Left lobe of liver (tissue), 2 donors: ENCODE results near the gene EEIG2. TPM values are rescaled to one million over a fixed set of nuclear protein-coding genes. Genes with fewer than 3 reads are reported as not detected.
A peak's percentile ranks its signal among the peaks of the same experiment; 100 is the strongest.
"Not testable (repeated sequence)": the region's sequence is repeated elsewhere in the genome, so short reads cannot be mapped to it uniquely, and the experiment has no call there.

Experiments used
- ATAC-seq: fragments of 200-7000 bp; cut with Tn5 transposase; one replicate; pipeline ENCODE4 v1.9.1; 2020; ENCODE audit warnings: mild to moderate bottlenecking, moderate library complexity
- DNase-seq: peaks from one replicate; pipeline ENCODE4 v3.0.0-alpha.2; 2020; ENCODE audit warnings: low spot score
- total RNA-seq: library from RNA; stranded (reverse); gene quantifications from one replicate; pipeline ENCODE4 v1.2.1, GENCODE V29; 2021
- donor health status: DM: no; HTN: no; CAD: no; lungs with moderate emphysema.
- donor health status: DM: no; HTN: yes; CAD: no.

The EEIG2 gene
- total RNA-seq: 1.5 TPM

DNA sequence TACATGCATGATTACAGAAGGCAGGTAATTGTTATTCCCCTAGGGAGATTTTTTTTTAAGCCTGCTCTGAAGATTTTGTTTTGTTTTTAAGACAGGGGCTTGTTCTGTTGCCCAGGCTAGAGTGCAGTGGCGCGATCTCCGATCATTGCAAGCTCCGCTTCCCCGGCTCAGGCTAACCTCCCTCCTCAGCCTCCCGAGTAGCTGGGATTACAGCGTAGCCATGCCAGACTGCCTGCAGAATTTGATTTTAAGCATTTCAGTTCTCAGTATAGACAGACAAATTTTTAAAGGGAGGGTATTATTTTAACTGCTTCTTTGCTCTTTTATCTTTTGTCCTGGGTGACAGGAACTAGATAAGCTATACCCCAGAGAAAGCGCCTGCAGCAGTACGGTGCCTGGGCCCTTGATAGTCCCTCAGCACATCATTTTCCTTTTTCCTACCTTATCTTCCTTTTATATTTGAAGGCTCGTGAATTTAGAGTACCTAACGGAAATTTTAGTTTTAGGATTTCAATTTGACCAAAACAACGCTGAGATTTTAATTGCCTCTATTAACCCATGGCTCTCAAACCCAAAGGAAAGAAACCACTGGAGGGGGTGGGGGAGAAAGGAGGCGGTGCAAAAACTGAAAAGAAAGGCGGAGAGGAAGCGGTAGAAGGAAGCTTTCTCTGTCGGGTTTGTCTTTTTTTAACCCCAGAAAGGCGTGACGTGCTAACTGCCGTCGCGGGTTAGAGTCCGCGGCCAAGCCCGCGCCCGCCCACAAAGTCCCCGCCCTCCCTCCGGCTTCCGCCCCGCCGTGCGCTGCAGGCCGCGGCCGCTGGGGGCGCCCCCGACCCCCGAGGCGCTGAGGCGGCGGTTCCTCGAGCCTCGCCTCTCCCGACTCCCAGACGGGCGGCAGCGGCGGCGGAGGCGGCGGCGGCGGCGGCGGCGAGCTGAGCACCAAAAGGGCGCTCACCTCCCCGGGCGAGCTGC is at the start of gene EEIG2:
EEIG2 (plus strand) TSS at position 886 of the 972 bp plus-strand sequence. CDS start 329 bp downstream, outside the sequence.
- peak; percentile 98 for ATAC-seq
- peak; percentile 88 for DNase-seq

GRCh38 chr1:108511764-108512163 is 48.1 kb upstream of the EEIG2 start:
- ATAC-seq: no peak

GRCh38 chr1:108512239-108513043 is 47.5 kb upstream of the EEIG2 start:
- peak; percentile 72 for ATAC-seq
- DNase-seq: no peak

More at GRCh38 chr1:108511764-108512163, 48.1 kb upstream of the EEIG2 start:
- no peak for DNase-seq

DNA sequence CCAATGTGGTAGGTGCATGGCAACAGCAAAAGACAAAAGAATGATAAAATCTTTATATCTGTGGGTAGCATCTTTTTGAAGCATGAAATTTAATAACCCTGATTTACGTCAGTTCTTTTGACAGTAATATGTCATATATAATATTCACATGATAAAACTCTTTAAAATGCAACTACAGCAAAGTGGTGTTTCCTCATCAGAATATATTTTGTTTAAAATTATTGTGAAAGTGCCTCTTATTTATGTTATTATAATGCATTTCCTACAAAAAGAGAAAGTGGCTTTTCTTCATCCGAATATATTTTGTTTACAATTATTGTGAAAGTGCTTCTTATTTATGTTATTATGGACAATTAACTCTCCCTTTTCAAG is 46.9 kb upstream of the EEIG2 start:
- ATAC-seq: no peak

DNA sequence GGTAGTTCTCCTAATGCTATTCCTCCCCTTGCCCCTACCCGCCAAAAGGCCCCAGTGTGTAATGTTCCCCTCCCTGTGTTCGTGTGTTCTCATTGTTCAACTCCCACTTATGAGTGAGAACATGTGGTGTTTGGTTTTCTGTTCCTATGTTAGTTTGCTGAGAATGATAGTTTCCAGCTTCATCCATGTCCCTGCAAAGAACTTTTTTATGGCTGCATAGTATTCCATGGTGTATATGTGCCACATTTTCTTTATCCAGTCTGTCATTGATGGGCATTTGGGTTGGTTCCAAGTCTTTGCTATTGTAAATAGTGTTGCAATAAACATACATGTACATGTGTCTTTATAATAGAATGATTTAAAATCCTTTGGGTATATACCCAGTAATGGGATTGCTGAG is 46.0 kb upstream of the EEIG2 start:
- ATAC-seq, DNase-seq: not testable (repeated sequence)

More for the DNA sequence above, 46.9 kb upstream of the EEIG2 start:
- DNase-seq: no peak

DNA sequence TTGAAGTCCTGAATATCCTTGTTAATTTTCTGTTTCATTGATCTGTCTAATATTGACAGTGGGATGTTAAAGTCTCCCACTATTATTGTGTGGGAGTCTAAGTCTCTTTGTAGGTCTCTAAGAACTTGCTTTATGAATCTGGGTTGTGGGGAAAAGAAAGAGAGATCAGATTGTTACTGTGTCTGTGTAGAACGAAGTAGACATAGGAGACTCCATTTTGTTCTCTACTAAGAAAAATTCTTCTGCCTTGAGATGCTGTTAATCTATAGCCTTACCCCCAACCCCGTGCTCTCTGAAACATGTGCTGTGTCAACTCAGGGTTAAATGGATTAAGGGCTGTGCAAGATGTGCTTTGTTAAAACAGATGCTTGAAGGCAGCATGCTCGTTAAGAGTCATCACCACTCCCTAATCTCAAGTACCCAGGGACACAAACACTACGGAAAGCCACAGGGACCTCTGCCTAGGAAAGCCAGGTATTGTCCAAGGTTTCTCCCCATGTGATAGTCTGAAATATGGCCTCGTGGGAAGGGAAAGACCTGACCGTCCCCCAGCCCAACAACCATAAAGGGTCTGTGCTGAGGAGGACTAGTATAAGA is 42.5 kb upstream of the EEIG2 start:
- DNase-seq, ATAC-seq: not testable (repeated sequence)

GRCh38 chr1:108521990-108522393 is 37.9 kb upstream of the EEIG2 start:
- ATAC-seq: no peak
- no peak for DNase-seq

DNA sequence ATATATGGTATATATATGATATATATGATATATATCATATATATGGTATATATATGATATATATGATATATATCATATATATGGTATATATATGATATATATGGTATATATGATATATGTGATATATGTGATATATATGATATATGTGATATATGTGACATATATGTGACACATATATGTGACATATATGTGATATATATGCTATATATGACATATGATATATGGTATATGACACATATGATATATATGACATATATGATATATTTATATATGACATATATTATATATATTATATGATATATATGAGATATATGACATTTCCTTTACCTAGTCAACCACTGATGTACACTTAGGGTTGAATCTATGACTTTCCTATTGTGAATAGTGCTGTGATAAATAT is 36.1 kb upstream of the EEIG2 start:
- ATAC-seq (no peak), DNase-seq (no peak)

DNA sequence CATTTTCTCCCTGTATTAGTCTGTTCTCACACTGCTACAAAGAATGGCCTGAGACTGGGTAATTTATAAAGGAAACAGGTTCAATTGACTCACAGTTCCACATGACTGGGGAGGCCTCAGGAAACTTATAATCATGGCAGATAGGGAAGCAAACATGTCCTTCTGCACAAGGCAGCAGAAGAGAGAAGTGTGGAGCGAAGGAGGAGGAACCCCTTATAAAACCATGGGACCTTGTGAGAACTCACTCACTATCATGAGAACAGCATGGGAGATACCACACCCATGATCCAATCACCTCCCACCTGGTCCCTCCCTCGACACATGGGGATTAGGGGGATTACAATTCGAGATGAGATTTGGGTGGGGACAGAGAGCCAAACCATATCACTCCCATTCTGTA is 35.2 kb upstream of the EEIG2 start:
- ATAC-seq: no peak

DNA sequence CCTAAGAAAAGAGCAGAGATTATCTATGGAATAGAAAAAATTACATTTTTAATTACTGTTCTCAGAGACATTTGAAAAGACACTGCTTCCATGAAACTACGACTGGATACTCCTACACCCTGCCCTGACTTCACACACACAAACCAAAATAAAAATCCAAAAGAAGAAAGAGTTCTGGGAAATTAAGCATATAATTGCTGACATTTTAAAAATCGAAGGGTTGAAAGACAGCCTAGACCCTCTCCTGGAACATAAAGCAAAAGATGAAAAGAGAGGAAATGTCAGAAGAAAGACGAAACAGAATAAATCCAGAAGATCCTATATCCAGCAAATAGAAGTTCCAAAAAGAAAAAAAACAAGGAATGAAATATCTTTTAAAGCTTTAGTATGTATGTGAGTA is 32.8 kb upstream of the EEIG2 start:
- ATAC-seq (no peak), DNase-seq (no peak)

More for the DNA sequence above, 35.2 kb upstream of the EEIG2 start:
- DNase-seq: no peak

GRCh38 chr1:108527837-108528236 is 32.1 kb upstream of the EEIG2 start:
- ATAC-seq: no peak
- no peak for DNase-seq

DNA sequence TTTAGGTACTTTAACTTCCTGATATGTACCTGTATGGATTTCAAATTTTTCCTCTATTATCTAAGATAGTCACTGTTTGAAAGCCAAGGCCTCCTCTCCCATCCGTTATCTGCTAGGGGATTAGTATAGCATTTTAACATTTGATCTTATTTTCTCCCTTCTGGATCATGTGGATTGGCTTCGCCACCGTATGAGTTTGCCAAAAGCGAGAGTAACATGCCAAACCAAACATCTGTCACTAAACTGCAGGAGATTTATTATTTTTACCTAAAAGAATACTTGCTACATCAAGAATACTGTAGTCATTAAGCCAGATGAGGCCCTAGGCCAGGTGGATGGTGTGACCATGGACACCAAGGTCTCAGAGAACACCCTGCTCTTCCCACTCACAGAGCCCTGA is 28.5 kb upstream of the EEIG2 start:
- ATAC-seq (peak; percentile 57), DNase-seq (no peak)

GRCh38 chr1:108532730-108533129 is 27.2 kb upstream of the EEIG2 start:
- no peak for ATAC-seq
- no peak for DNase-seq

- DNase-seq (no peak), ATAC-seq (no peak)
These were observed 26.4 kb upstream of the EEIG2 start for GRCh38 chr1:108533351-108534083.

GRCh38 chr1:108534759-108535158 is 25.1 kb upstream of the EEIG2 start:
- ATAC-seq: no peak
- DNase-seq: no peak

DNA sequence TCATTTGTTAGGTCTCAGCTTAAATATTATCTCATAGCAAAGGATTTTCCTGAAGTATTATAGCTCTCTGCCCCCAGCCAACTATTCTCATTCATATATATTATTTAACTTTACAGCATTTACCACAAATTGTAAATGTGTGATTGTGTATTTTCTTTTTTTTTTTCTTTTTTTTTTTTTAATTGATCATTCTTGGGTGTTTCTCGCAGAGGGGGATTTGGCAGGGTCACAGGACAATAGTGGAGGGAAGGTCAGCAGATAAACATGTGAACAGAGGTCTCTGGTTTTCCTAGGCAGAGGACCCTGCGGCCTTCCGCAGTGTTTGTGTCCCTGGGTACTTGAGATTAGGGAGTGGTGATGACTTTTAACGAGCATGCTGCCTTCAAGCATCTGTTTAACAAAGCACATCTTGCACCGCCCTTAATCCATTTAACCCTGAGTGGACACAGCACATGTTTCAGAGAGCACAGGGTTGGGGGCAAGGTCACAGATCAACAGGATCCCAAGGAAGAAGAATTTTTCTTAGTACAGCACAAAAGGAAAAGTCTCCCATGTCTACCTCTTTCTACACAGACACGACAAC is 24.5 kb upstream of the EEIG2 start:
- not testable (repeated sequence) for ATAC-seq, DNase-seq

DNA sequence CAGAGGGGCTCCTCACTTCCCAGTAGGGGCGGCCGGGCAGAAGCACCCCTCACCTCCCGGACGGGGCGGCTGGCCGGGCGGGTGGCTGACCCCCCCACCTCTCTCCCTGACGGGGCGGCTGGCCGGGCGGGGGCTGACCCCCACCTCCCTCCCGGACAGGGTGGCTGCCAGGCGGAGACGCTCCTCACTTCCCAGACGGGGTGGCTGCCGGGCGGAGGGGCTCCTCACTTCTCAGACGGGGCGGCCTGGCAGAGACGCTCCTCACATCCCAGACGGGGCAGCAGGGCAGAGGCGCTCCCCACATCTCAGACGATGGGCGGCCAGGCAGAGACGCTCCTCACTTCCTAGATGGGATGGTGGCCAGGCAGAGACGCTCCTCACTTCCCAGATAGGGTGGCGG is 23.9 kb upstream of the EEIG2 start:
- DNase-seq: not testable (repeated sequence)

GRCh38 chr1:108536791-108537190 is 23.1 kb upstream of the EEIG2 start:
- ATAC-seq, DNase-seq: not testable (repeated sequence)

More for the DNA sequence above, 23.9 kb upstream of the EEIG2 start:
- ATAC-seq: not testable (repeated sequence)

- no peak for ATAC-seq
- DNase-seq: no peak
These were observed 21.9 kb upstream of the EEIG2 start for GRCh38 chr1:108537976-108538375.

DNA sequence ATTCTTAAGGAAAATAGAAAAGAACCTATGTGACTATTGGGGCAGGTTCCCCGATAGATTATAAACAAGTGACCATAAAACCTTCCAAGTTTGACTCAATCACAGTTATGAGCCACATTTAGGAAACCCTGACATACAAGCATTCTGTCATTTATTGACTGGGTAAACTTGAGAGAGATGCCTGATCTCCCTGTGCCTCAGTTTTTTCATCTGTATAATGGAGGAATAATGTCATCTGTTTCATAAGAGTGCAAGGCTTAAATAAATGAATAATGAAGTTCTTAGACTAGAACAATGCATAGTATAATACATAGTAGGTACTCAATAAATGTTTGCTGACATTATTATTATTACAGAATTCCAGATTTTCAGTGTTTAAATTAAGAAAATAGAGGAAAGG is 18.9 kb upstream of the EEIG2 start:
- ATAC-seq (no peak), DNase-seq (no peak)
